HepG2 (cell line): ENCODE measurements around the gene SNRPB2. TPM values are rescaled to one million over a fixed set of nuclear protein-coding genes. Genes with fewer than 3 reads are reported as not detected.

Experiments used
- ATAC-seq: fragments of 200-7000 bp; cut with Tn5 transposase; 3 replicates; pipeline ENCODE4 v1.9.1; 2020; ENCODE audit warnings: mild to moderate bottlenecking, moderate library complexity
- BruUV-seq: library from RNA; stranded (reverse); fragments of 400-500 nt; replicated peaks from 2 replicates; lab custom pipeline; 2021; lab: Mats Ljungman, UMichigan
- CTCF ChIA-PET: fragments of 300-600 bp; formaldehyde crosslinking; extraction: SDS; loops from one replicate; lab custom pipeline; 2021; ENCODE audit warnings: low total read pairs, inconsistent platforms, low intra/inter-chr PET ratio; lab: Yijun Ruan, JAX
- POLR2A ChIA-PET: fragments of 350-600 bp; sonication (Branson Sonifier 250); formaldehyde crosslinking; loops from one replicate; lab custom pipeline; 2020; ENCODE audit warnings: antibody characterized with exemption, inconsistent platforms; lab: Yijun Ruan, JAX
- DNase-seq: peaks from one replicate; pipeline ENCODE4 v3.0.0-alpha.2; 2015; ENCODE audit warnings: low spot score
- FAIRE-seq: peaks from 3 replicates; lab custom pipeline; 2011; peaks lifted over from hg19 to GRCh38; lab: Jason Lieb, UNC
- H2AFZ ChIP-seq: one replicate; pipeline ENCODE4 v1.6.1; 2011; ENCODE audit warnings: low read length, inconsistent platforms
- H3K27ac ChIP-seq: fragments of 300-600 bp; 3 replicates; pipeline ENCODE4 v1.8.0; 2011; ENCODE audit warnings: mixed run types, mild to moderate bottlenecking, mixed read lengths, low read length, inconsistent platforms; ENCODE audit not compliant: insufficient read depth; ENCODE audit errors: extremely low read length
- H3K27me3 ChIP-seq, 2 experiments: fragments of 200-600 bp in 1 of 2; 2 replicates in 1 of 2; 3 replicates in 1 of 2; pipeline versions ENCODE4 v1.6.0 to v1.8.0; 2011; ENCODE audit warnings: low read length in 2 of 2, mild to moderate bottlenecking in 2 of 2, moderate library complexity in 2 of 2, inconsistent platforms in 1 of 2; ENCODE audit not compliant: insufficient read depth in 2 of 2, control insufficient read depth in 1 of 2
- H3K36me3 ChIP-seq, 2 experiments: fragments of 200-600 bp in 1 of 2; replicated peaks in 1 of 2; 2 replicates in 1 of 2; 3 replicates in 1 of 2; pipeline versions ENCODE4 v1.5.1 to v1.8.0; 2011; ENCODE audit warnings: low read length in 2 of 2, inconsistent platforms in 1 of 2; ENCODE audit not compliant: insufficient read depth in 2 of 2, control insufficient read depth in 1 of 2
- H3K4me1 ChIP-seq: 2 replicates; pipeline ENCODE4 v1.5.1; 2012; ENCODE audit warnings: low read length, inconsistent platforms; ENCODE audit not compliant: insufficient read depth
- H3K4me2 ChIP-seq: 2 replicates; pipeline ENCODE4 v1.6.0; 2011; ENCODE audit warnings: low read depth, low read length, inconsistent platforms
- H3K4me3 ChIP-seq, 3 experiments: fragments of 200-600 bp in 1 of 3; sonication (generic), shearing (Covaris generic) in 1 of 3; replicated peaks in 1 of 3; 2 replicates each; pipeline ENCODE4 v1.5.1; 2011 to 2016; ENCODE audit warnings: low read length in 3 of 3, inconsistent platforms in 2 of 3, low read depth in 2 of 3, mild to moderate bottlenecking in 2 of 3, control low read depth in 1 of 3, mixed read lengths in 1 of 3; ENCODE audit not compliant: insufficient read depth in 1 of 3
- H3K79me2 ChIP-seq: one replicate; pipeline ENCODE4 v1.6.1; 2011; ENCODE audit warnings: low read length, inconsistent platforms; ENCODE audit not compliant: insufficient read depth
- H3K9ac ChIP-seq: 2 replicates; pipeline ENCODE4 v1.6.0; 2011; ENCODE audit warnings: mild to moderate bottlenecking, low read depth, low read length, inconsistent platforms; ENCODE audit not compliant: insufficient read depth
- H3K9me3 ChIP-seq: 2 replicates; pipeline ENCODE4 v1.5.1; 2012; ENCODE audit warnings: mild to moderate bottlenecking, low read length
- H4K20me1 ChIP-seq: 2 replicates; pipeline ENCODE4 v1.6.0; 2011; ENCODE audit warnings: inconsistent platforms, mild to moderate bottlenecking, low read length, moderate library complexity; ENCODE audit not compliant: insufficient read depth
- ARHGAP35 ChIP-seq: sonication (generic); formaldehyde crosslinking; IDR thresholded peaks from 2 replicates; pipeline ENCODE4 v1.9.0; 2022; ENCODE audit warnings: mild to moderate bottlenecking, inconsistent platforms, moderate library complexity, missing genetic modification reagents, borderline replicate concordance
- BCL3 ChIP-seq: sonication (generic); formaldehyde crosslinking; IDR thresholded peaks from 2 replicates; pipeline ENCODE4 v1.5.1; 2020; ENCODE audit warnings: mild to moderate bottlenecking, missing genetic modification reagents, moderate library complexity
- PHF5A ChIP-seq: IDR thresholded peaks from one replicate; pipeline ENCODE4 v1.6.1; 2018; ENCODE audit warnings: low read depth, missing genetic modification reagents; ENCODE audit not compliant: unreplicated experiment
- RBAK ChIP-seq: sonication (generic); formaldehyde crosslinking; IDR thresholded peaks from 2 replicates; pipeline ENCODE4 v1.5.1; 2020; ENCODE audit warnings: mild to moderate bottlenecking, missing genetic modification reagents
- TBX2 ChIP-seq: sonication (generic); formaldehyde crosslinking; IDR thresholded peaks from 2 replicates; pipeline ENCODE4 v1.5.0; 2020; ENCODE audit warnings: missing genetic modification reagents, mild to moderate bottlenecking, borderline replicate concordance
- ZBTB3 ChIP-seq: sonication (generic); formaldehyde crosslinking; IDR thresholded peaks from 2 replicates; pipeline ENCODE4 v1.4.0; 2020; ENCODE audit warnings: low read depth, mild to moderate bottlenecking, moderate library complexity, missing genetic modification reagents, borderline replicate concordance
- ZFP1 ChIP-seq: IDR thresholded peaks from 2 replicates; pipeline ENCODE4 v1.6.1; 2016
- ZNF264 ChIP-seq: sonication (generic); formaldehyde crosslinking; IDR thresholded peaks from 2 replicates; pipeline ENCODE4 v1.4.0; 2020; ENCODE audit warnings: missing genetic modification reagents
- ZNF335 ChIP-seq: sonication (generic); formaldehyde crosslinking; IDR thresholded peaks from 2 replicates; pipeline ENCODE4 v1.4.0; 2020; ENCODE audit warnings: missing genetic modification reagents
- ZNF34 ChIP-seq: sonication (generic); formaldehyde crosslinking; IDR thresholded peaks from 2 replicates; pipeline ENCODE4 v1.4.0; 2020; ENCODE audit warnings: mild to moderate bottlenecking, missing genetic modification reagents, borderline replicate concordance
- ZNF563 ChIP-seq: sonication (generic); formaldehyde crosslinking; IDR thresholded peaks from 2 replicates; pipeline ENCODE4 v1.8.0; 2022; ENCODE audit warnings: mild to moderate bottlenecking, moderate library complexity, missing genetic modification reagents
- ZNF580 ChIP-seq: IDR thresholded peaks from 2 replicates; pipeline ENCODE4 v1.6.1; 2016; ENCODE audit warnings: low read depth, borderline replicate concordance
- ZNF713 ChIP-seq: sonication (generic); formaldehyde crosslinking; IDR thresholded peaks from 2 replicates; pipeline ENCODE4 v1.4.0; 2020; ENCODE audit warnings: mild to moderate bottlenecking, missing genetic modification reagents
- WGBS: methylation state at CpG from one replicate; pipeline ENCODE4 v1.1.6; 2017; ENCODE audit warnings: low lambda C conversion rate; 5-methylcytosine and 5-hydroxymethylcytosine counted together
- in situ Hi-C: cut with HindIII; loops from 2 replicates; pipeline ENCODE4 v1.10.0; 2017; ENCODE audit warnings: low pct_unique_long_range_greater_than_20kb; ENCODE audit not compliant: extremely low pct_ligation_motif_present
- intact Hi-C: fragments of 100-400 bp; cut with micrococcal nuclease; formaldehyde crosslinking; loops from one replicate; pipeline ENCODE4 v1.10.0; 2022; ENCODE audit not compliant: unreplicated experiment
- polyA plus RNA-seq, 8 experiments: library from polyadenylated mRNA; depleted of rRNA in 3 of 8; stranded (reverse) in 7 of 8; unstranded in 1 of 8; fragments of >200 nt; fragmentation: Illumina TruSeq in 4 of 8; extraction: Trizol in 4 of 8; gene quantifications; 2 replicates each; pipeline versions ENCODE4 v1.2.1 to v1.2.3, GENCODE V29; 2011 to 2016; ENCODE audit warnings: low read depth in 4 of 8, missing spikeins in 1 of 8, mixed read lengths in 1 of 8; ENCODE audit not compliant: insufficient read depth in 1 of 8
- total RNA-seq, 5 experiments: library from RNA; depleted of rRNA; stranded (reverse); fragments of >200 nt; fragmentation: Illumina TruSeq; extraction: Trizol; gene quantifications; 2 replicates each; pipeline ENCODE4 v1.2.3, GENCODE V29; 2016; ENCODE audit warnings: low read depth in 1 of 5
- TF ChIP-seq, protein P1 (sequence below): sonication (generic); formaldehyde crosslinking; IDR thresholded peaks from 2 replicates; pipeline ENCODE4 v1.4.0; 2020; ENCODE audit warnings: missing genetic modification reagents, borderline replicate concordance

The SNRPB2 gene
- total and polyA plus RNA-seq, 2 of the 13 experiments (the other 11 are each of a cell fraction or from before 2014, with no cell fraction given) = 107 to 204 TPM

GRCh38 chr20:16684416-16684815 lies 45.4 kb upstream of the SNRPB2 start:
- FAIRE-seq (no peak), DNase-seq (no peak), ATAC-seq (no peak)
- CTCF ChIA-PET = no interaction called here
- BruUV-seq = no TSS peak
- Histone ChIP-seq H2AFZ (no peak overlapping the region), H3K9me3 (no peaks in the 10 kb centered on the region), H3K27ac (no peak overlapping the region), H4K20me1 (no peaks in the 10 kb centered on the region), H3K4me2 (no peak overlapping the region), H3K9ac (no peak overlapping the region), H3K4me3 (no peak overlapping the region), H3K27me3 (peaks cover 0 to 8% of the 10 kb centered on the region in 2 experiments; a peak in 2 of 5 replicates), H3K4me1 (no peaks in the 10 kb centered on the region), H3K79me2 (no peaks in the 10 kb centered on the region), H3K36me3 (no peaks in the 10 kb centered on the region)
- no peak for TF ChIP-seq ZBTB3 (CRISPR knock-in tag)
- no peak for TF ChIP-seq BCL3 (CRISPR knock-in tag)
- no peak for TF ChIP-seq ZNF713 (CRISPR knock-in tag)
- TF ChIP-seq, protein P1, sequence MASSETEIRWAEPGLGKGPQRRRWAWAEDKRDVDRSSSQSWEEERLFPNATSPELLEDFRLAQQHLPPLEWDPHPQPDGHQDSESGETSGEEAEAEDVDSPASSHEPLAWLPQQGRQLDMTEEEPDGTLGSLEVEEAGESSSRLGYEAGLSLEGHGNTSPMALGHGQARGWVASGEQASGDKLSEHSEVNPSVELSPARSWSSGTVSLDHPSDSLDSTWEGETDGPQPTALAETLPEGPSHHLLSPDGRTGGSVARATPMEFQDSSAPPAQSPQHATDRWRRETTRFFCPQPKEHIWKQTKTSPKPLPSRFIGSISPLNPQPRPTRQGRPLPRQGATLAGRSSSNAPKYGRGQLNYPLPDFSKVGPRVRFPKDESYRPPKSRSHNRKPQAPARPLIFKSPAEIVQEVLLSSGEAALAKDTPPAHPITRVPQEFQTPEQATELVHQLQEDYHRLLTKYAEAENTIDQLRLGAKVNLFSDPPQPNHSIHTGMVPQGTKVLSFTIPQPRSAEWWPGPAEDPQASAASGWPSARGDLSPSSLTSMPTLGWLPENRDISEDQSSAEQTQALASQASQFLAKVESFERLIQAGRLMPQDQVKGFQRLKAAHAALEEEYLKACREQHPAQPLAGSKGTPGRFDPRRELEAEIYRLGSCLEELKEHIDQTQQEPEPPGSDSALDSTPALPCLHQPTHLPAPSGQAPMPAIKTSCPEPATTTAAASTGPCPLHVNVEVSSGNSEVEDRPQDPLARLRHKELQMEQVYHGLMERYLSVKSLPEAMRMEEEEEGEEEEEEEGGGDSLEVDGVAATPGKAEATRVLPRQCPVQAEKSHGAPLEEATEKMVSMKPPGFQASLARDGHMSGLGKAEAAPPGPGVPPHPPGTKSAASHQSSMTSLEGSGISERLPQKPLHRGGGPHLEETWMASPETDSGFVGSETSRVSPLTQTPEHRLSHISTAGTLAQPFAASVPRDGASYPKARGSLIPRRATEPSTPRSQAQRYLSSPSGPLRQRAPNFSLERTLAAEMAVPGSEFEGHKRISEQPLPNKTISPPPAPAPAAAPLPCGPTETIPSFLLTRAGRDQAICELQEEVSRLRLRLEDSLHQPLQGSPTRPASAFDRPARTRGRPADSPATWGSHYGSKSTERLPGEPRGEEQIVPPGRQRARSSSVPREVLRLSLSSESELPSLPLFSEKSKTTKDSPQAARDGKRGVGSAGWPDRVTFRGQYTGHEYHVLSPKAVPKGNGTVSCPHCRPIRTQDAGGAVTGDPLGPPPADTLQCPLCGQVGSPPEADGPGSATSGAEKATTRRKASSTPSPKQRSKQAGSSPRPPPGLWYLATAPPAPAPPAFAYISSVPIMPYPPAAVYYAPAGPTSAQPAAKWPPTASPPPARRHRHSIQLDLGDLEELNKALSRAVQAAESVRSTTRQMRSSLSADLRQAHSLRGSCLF (CRISPR knock-in tag) = no peak
- no peak for TF ChIP-seq ZNF264
- TF ChIP-seq ZNF563 (CRISPR knock-in tag) = no peak
- TF ChIP-seq RBAK = no peak
- TF ChIP-seq ZFP1 (CRISPR knock-in tag) = no peak
- TF ChIP-seq PHF5A (CRISPR knock-in tag) = no peak
- no peak for TF ChIP-seq ARHGAP35 (CRISPR knock-in tag)
- no peak for TF ChIP-seq ZNF34
- TF ChIP-seq ZNF335 = no peak
- TF ChIP-seq ZNF580 (CRISPR knock-in tag) = no peak
- no peak for TF ChIP-seq TBX2 (CRISPR knock-in tag)
- POLR2A ChIA-PET = no interaction called here
- 72% methylated on average over 2 of the region's 2 CpGs for WGBS
- in situ Hi-C loops (no loop called here), intact Hi-C loops (no loop called here)
